Measurements from ENCODE around the gene DNAJC11.

GRCh38 chr1:6631058-6631457, 70.6 kb downstream of the DNAJC11 start:
- TF ChIP-seq POLR2AphosphoS5 (IDR thresholded peaks at IDR 0.05; ENCODE audit: low read depth, low read length) (no peak), CTCF (IDR thresholded peaks at IDR 0.05) (no peak)
- TF ChIP-seq, protein P1, sequence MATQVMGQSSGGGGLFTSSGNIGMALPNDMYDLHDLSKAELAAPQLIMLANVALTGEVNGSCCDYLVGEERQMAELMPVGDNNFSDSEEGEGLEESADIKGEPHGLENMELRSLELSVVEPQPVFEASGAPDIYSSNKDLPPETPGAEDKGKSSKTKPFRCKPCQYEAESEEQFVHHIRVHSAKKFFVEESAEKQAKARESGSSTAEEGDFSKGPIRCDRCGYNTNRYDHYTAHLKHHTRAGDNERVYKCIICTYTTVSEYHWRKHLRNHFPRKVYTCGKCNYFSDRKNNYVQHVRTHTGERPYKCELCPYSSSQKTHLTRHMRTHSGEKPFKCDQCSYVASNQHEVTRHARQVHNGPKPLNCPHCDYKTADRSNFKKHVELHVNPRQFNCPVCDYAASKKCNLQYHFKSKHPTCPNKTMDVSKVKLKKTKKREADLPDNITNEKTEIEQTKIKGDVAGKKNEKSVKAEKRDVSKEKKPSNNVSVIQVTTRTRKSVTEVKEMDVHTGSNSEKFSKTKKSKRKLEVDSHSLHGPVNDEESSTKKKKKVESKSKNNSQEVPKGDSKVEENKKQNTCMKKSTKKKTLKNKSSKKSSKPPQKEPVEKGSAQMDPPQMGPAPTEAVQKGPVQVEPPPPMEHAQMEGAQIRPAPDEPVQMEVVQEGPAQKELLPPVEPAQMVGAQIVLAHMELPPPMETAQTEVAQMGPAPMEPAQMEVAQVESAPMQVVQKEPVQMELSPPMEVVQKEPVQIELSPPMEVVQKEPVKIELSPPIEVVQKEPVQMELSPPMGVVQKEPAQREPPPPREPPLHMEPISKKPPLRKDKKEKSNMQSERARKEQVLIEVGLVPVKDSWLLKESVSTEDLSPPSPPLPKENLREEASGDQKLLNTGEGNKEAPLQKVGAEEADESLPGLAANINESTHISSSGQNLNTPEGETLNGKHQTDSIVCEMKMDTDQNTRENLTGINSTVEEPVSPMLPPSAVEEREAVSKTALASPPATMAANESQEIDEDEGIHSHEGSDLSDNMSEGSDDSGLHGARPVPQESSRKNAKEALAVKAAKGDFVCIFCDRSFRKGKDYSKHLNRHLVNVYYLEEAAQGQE (IDR thresholded peaks at IDR 0.05; ENCODE audit: insufficient read depth in 1 of 2, low read depth in 2 of 2, low read length in 1 of 2): no peak

Data from Panc1 (cell line).